GM12874 (cell line): ENCODE results near the gene CYP19A1.

ENCODE experiments used
- TF ChIP-seq, protein P1 (sequence below): IDR thresholded peaks from 2 replicates; pipeline ENCODE4 v1.5.1; 2011; ENCODE audit warnings: low read depth, mild to moderate bottlenecking, control low read depth, low read length, moderate library complexity; ENCODE audit not compliant: insufficient read depth

CYP19A1 gene

DNA sequence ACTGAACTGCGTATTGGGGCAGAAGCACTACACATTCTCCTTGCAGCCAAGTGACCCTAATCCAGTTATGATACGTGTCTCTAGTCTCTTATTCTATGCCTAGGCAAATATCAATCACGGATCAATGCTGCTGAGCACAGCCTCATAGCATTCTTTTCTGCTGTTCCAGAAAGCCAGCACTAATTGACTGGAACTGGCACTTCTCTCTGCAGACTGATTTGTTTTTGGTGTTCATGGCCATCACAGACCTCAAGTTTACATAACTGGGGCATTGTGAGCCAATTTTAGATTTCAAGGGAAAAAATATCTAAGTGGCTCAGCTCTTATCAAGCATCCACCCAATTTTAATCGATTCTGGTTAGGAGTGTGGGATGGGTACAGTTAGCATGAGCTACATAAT, 41.0 kb upstream of the CYP19A1 start:
- TF ChIP-seq, protein P1, sequence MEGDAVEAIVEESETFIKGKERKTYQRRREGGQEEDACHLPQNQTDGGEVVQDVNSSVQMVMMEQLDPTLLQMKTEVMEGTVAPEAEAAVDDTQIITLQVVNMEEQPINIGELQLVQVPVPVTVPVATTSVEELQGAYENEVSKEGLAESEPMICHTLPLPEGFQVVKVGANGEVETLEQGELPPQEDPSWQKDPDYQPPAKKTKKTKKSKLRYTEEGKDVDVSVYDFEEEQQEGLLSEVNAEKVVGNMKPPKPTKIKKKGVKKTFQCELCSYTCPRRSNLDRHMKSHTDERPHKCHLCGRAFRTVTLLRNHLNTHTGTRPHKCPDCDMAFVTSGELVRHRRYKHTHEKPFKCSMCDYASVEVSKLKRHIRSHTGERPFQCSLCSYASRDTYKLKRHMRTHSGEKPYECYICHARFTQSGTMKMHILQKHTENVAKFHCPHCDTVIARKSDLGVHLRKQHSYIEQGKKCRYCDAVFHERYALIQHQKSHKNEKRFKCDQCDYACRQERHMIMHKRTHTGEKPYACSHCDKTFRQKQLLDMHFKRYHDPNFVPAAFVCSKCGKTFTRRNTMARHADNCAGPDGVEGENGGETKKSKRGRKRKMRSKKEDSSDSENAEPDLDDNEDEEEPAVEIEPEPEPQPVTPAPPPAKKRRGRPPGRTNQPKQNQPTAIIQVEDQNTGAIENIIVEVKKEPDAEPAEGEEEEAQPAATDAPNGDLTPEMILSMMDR, result no peak

DNA sequence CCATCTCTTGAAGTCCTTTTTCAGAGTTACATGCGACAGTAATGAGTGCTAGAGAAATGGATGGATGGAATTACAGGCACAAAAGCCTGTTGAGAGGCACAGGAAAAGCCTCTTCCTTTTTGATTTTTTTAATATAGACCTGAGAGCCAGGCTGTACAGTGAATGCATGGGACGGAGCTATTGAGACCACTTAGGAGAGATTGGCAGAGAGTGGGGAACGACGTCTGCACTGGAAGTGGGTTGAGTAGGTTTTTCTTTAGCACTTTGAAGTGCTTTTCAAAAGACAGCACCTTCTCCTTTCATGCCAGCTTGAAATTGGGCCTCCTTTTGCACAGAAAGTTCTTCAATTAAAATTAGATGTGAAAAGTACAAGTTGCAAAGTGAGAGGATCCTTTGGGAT, 40.0 kb upstream of the CYP19A1 start:
- TF ChIP-seq, protein P1, result no peak

DNA sequence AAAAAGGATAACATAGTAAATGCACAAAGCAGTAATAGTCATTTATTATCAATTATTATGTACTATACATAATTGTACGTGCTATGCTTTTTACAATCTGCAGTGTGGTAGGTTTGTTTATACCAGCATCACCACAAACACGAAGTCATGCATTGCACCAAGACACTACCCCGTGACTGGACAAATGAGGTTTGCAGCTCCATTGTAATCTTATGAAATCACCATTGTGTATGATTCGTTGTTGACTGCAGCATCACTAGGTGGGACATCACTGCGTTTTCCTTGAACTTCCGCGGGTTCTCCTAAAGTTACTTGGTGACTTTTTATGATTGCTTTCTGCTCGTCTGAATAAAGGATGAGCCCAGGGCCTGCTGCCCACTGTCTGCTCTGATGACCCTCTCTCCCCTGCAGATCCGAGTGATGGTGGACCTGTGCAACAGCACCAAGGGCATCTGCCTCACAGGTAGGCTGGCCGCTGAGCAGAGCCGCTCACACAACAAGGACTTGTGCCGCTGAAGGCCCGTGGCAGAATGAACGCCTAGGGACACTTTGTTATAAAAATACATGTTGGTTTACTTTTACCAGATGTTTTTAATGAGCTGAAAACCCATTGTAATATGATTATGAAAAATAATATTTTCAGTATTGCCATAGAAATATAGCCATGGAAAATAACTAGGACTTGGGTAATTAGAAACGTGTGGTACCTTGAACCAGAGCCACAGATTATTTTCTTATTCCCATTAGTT, 38.8 kb upstream of the CYP19A1 start:
- TF ChIP-seq, protein P1, result no peak

DNA sequence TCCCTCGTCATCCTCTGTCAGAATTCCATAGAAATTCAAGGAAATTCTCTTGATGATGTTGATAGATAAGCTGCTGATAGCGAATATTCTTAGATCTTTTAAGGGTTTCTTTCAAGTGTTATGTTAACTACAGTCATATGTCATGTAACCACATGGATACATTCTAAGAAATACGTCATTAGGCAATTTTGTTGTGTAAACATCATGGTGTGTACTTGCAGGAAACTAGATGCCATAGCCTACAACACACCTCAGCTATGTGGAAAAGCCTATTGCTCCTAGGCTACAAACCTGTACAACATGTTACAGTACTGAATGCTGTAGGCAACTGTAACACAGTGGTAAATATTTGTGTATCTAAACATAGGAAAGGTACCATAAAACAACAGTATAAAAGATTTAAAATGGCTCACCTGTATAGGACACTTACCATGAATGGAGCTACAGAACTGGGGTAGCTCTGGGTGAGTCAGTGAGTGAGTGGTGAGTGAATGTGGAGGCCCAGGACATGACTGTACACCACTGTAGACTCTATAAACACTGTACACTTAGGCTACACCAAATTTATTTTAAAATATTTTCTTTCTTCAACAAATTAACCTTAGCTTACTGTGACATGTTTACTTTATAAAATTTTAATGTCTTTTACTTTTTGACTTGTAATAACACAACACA, 37.7 kb upstream of the CYP19A1 start:
- TF ChIP-seq, protein P1, result no peak

DNA sequence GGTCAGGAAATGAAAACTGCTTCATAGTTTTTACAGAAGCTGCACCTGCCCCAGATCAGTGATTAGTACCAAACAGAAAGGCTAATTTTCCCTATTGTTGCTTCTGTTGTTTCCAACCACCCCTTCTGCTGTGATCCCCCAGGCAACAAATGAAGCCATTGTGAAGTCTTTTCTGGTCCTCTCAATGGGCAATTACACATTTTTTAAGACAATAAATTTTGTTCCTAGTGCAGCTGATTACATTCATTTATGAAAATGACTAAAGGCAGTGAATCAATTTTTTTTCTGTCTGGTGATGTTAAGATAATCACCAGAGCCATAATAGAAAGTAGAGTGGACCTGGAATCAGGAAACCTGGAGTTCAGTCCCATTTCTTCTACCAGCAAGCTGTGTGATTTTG, 35.7 kb upstream of the CYP19A1 start:
- TF ChIP-seq, protein P1, result no peak

DNA sequence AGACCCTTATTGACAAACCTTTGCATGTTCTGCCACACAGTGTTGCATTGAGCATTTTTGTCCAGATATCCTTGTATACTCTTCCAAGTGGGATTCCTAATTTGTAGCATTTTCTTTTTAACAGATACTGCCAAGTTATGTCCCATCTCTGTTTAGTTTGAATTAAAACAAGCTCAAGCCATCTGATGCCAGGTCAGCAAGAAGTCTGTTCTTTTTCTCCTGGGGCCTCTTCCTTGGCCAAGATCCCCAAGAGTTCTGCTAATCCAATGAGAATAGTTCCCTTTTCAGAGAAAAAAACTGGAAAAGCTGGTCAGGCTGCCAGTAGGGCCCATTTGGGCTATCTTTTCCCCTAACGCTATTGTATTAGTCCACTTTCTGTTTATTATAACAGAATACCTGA, 32.9 kb upstream of the CYP19A1 start:
- TF ChIP-seq, protein P1, result no peak

DNA sequence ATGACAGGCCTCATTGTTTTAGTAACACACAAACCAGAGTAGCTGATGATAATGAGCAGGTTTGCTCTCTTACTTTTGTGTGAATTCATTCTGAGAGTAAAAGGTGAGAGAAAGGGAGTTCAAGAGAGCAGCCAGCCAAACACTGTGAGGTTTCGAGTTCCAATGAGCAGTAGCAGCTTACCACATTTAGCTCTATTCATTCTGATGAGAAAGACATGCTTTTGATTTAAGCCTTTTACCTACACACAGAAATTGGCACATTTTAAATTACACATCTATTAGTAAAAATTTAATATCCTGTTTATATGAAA, 31.0 kb upstream of the CYP19A1 start:
- TF ChIP-seq, protein P1, result no peak
